BE2C (cell line): Measurements from ENCODE around the gene ANAPC7.

Experiments used
- DNase-seq: peaks from one replicate; pipeline ENCODE4 v3.0.0-alpha.2; 2020
- H3K27me3 ChIP-seq: fragments of 250-450 bp; sonication (Bioruptor Pico); 2 replicates; pipeline ENCODE4 v1.5.1; 2020; ENCODE audit warnings: mild to moderate bottlenecking
- H3K36me3 ChIP-seq: fragments of 250-450 bp; sonication (Bioruptor Pico); 2 replicates; pipeline ENCODE4 v1.5.1; 2020; ENCODE audit warnings: mild to moderate bottlenecking
- H3K4me1 ChIP-seq: fragments of 250-450 bp; sonication (Bioruptor Pico); 2 replicates; pipeline ENCODE4 v1.5.1; 2020
- H3K4me3 ChIP-seq: 2 replicates; pipeline ENCODE4 v1.5.1; 2011; ENCODE audit warnings: low read depth, low read length
- H3K9me3 ChIP-seq: fragments of 250-450 bp; sonication (Bioruptor Pico); 2 replicates; pipeline ENCODE4 v1.5.1; 2020
- TF ChIP-seq, protein P1 (sequence below): IDR thresholded peaks from 2 replicates; pipeline ENCODE4 v1.5.1; 2012; ENCODE audit warnings: mild to moderate bottlenecking, low read depth, low read length

Gene ANAPC7

DNA sequence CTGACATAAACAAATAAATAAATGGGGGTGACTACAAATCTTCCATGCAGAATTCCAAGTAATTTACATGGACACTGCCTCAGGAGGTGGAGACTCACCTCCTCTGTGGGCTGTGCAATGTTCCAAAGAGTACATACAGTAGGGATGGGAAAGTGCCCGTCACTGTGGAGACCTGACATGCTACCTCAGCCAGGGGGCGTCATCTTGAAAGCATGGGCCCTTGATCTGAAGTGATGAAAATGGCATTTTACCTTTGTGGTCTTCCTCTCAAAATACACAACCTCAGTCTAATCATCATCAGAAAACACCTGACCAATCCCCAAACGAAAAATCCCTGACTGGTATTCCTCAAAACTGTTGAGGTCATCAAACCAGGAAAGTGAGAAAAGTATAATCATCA is 48.4 kb downstream of the ANAPC7 start:
- Histone ChIP-seq H3K4me1 (no peaks in the 10 kb centered on the region), H3K9me3 (no peaks in the 10 kb centered on the region)
- peak; percentile 42 for DNase-seq

DNA sequence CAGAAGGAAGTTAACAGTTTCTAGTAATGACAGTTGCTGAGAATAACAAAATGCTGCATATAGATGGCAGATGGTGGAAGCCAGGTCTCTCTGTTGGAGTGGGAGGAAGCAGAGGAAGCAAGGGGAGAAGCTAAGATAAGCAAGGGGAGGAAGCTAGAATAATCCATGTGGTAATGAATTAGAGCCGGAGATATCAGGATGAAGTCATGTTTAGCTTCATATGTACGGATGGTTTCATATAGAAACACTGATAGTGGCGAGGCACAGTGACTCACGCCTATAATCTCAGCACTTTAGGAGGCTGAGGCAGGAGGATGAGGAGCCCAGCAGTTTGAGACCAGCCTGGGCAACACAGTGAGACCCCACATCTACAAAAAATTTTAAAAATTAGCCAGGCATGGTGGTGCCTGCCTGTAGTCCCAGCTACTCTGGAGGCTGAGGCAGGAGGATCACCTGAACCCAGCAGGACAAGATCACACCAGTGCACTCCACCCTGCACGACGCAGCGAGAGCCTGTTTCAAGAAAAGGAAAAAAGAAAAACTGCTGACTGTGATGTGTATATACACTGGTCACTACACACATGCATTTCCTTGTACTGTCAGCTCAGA is 49.2 kb downstream of the ANAPC7 start:
- DNase-seq: no peak
- TF ChIP-seq, protein P1, sequence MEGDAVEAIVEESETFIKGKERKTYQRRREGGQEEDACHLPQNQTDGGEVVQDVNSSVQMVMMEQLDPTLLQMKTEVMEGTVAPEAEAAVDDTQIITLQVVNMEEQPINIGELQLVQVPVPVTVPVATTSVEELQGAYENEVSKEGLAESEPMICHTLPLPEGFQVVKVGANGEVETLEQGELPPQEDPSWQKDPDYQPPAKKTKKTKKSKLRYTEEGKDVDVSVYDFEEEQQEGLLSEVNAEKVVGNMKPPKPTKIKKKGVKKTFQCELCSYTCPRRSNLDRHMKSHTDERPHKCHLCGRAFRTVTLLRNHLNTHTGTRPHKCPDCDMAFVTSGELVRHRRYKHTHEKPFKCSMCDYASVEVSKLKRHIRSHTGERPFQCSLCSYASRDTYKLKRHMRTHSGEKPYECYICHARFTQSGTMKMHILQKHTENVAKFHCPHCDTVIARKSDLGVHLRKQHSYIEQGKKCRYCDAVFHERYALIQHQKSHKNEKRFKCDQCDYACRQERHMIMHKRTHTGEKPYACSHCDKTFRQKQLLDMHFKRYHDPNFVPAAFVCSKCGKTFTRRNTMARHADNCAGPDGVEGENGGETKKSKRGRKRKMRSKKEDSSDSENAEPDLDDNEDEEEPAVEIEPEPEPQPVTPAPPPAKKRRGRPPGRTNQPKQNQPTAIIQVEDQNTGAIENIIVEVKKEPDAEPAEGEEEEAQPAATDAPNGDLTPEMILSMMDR: no peak
- H3K4me3 ChIP-seq: no peak overlapping the region
- peaks cover 14% of the 10 kb centered on the region for H3K36me3 ChIP-seq
- no peaks in the 10 kb centered on the region for H3K9me3 ChIP-seq
- no peaks in the 10 kb centered on the region for H3K27me3 ChIP-seq
- peaks cover 2% of the 10 kb centered on the region; the same call in 1 of the 2 replicates for H3K4me1 ChIP-seq

More for the DNA sequence above, 48.4 kb downstream of the ANAPC7 start:
- H3K27me3 ChIP-seq: no peaks in the 10 kb centered on the region
- peaks cover 6% of the 10 kb centered on the region; the same call in 1 of the 2 replicates for H3K36me3 ChIP-seq
- TF ChIP-seq, protein P1: peak; percentile 77
- no peak overlapping the region for H3K4me3 ChIP-seq

DNA sequence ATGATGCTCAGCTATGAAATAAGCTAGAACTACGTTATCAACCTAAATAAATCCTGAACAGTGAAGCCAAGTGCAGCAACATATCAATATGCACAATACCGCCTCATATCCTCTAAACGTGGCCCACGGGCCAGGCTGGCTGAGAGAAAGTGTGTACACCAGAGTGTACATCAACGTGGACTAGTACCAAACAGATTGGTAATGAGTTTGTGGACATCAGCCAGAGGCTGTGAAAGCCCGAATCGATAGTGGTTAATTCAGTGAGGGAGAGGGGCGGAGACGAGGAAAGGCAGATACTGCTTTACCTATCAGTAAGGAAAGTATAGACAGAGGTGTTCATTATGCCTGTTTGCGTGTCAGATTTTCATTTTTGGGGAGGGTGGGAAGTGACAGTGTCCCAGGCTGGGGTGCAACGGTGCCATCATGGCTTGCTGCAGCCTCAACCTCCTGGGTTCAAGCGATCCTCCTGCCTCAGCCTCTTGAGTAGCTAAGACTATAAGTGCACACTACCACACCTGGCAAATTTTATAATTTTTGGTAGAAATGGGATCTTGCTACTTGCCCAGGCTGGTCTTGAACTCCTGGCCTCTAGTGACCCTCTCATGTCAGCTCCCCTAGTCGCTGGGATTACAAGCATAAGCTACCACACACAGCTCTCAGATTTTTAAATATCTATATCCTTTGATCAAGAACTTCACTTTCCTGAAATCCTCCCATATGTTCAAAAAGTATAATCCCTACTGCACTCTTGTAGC is 50.1 kb downstream of the ANAPC7 start:
- Histone ChIP-seq H3K36me3 (peaks cover 23% of the 10 kb centered on the region), H3K9me3 (no peaks in the 10 kb centered on the region), H3K4me3 (no peak overlapping the region), H3K27me3 (no peaks in the 10 kb centered on the region), H3K4me1 (peaks cover 2% of the 10 kb centered on the region; the same call in 1 of the 2 replicates)
- DNase-seq: no peak
- TF ChIP-seq, protein P1: no peak

DNA sequence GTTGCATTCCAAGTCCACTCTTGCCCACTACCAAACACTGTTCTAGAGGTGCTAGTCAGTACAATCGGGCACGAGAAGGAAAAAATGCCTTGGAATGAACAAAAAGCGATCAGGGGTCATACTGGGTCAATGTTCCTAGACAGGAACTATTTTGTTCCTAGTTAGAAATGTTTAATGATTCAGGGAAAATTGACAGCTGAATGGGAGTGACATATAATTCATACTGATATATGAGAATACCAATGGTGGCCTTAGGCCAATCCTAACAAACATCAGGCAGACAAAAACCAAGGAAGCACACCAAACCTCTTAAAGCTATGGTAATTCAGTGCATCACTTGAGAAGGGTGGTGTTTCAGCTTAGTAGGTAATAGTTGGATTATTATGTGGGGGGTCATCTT is 51.1 kb downstream of the ANAPC7 start:
- Histone ChIP-seq H3K36me3 (peaks cover 33% of the 10 kb centered on the region), H3K4me3 (no peak overlapping the region), H3K9me3 (no peaks in the 10 kb centered on the region), H3K4me1 (peaks cover 2% of the 10 kb centered on the region; the same call in 1 of the 2 replicates), H3K27me3 (no peaks in the 10 kb centered on the region)
- TF ChIP-seq, protein P1: no peak
- no peak for DNase-seq

DNA sequence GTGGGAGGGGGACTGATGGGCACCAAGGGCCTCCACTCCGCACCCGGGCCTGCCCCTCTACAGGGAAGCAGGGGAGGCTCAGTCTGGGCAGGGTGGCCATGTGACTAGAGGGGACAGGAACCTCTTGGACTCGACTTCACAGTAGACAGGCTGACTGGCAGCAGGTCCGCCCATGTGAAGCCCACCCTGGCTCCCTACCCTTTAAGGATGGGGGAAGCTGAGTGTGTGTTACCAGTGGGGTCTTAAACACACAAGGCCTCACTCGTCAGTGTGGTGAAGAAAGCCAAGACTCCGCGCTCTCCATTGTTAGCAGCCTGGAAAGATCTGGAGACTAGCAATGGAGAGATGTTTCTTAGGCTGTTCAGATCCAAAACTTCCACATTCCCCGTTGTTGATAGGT is 52.4 kb downstream of the ANAPC7 start:
- Histone ChIP-seq H3K9me3 (no peaks in the 10 kb centered on the region), H3K36me3 (peaks cover 43% of the 10 kb centered on the region), H3K4me3 (no peak overlapping the region), H3K4me1 (peaks cover 2% of the 10 kb centered on the region; the same call in 1 of the 2 replicates), H3K27me3 (no peaks in the 10 kb centered on the region)
- DNase-seq: no peak
- TF ChIP-seq, protein P1: no peak
